Adipose tissue (tissue), 3 donors: ENCODE results near the gene PPP1R8. TPM values are rescaled to one million over a fixed set of nuclear protein-coding genes. Genes with fewer than 3 reads are reported as not detected.
A peak's percentile ranks its signal among the peaks of the same experiment; 100 is the strongest.
"Not testable (repeated sequence)": the region's sequence is repeated elsewhere in the genome, so short reads cannot be mapped to it uniquely, and the experiment has no call there.

Experiments used
- H3K27ac ChIP-seq: one replicate; pipeline ENCODE4 v1.5.1; 2013; ENCODE audit warnings: low read depth, low read length
- WGBS, 3 donors: extraction: QIAGEN DNeasy Blood & Tissue Kit; methylation state at CpG; one replicate each; pipeline ENCODE4 v1.1.7; 2013; 5-methylcytosine and 5-hydroxymethylcytosine counted together
- polyA plus RNA-seq, 3 donors: library from polyadenylated mRNA; stranded (reverse); fragments of 200-250 nt; gene quantifications; one replicate each; pipeline ENCODE4 v1.2.3, GENCODE V29; 2013
- donor health status: healthy with polysubstance abuse.
- donor health status: Bipolar disorder and iron deficiency.
- donor health status: healthy.

PPP1R8 gene
- polyA plus RNA-seq, 3 donors: 12.3 to 27.6 (median 26.9) TPM

GRCh38 chr1:27865821-27866220 is 35.2 kb downstream of the PPP1R8 start:
- no peak overlapping the region for H3K27ac ChIP-seq
- WGBS, 3 donors: 84 to 92% (median 88%) methylated on average over 10 of the region's 10 CpGs

- no peak overlapping the region for H3K27ac ChIP-seq
- WGBS, 3 donors: 86 to 90% (median 87%) methylated on average over 10 to 11 of the region's 11 CpGs
Measured at GRCh38 chr1:27868556-27868931, 38.0 kb downstream of the PPP1R8 start.

- no peak overlapping the region for H3K27ac ChIP-seq
Measured at GRCh38 chr1:27868932-27869718, 38.5 kb downstream of the PPP1R8 start.

GRCh38 chr1:27869719-27870085 is 39.1 kb downstream of the PPP1R8 start:
- 76 to 88% (median 81%) methylated on average over 1 of the region's 1 CpG for WGBS, 3 donors
- H3K27ac ChIP-seq: no peak overlapping the region

More at GRCh38 chr1:27868932-27869718, 38.5 kb downstream of the PPP1R8 start:
- WGBS, 3 donors: 30 to 58% (median 34%) methylated on average over 16 of the region's 16 CpGs

- WGBS, 3 donors: 95 to 96% (median 96%) methylated on average over 7 of the region's 7 CpGs
- not testable (repeated sequence) for H3K27ac ChIP-seq
Measured at GRCh38 chr1:27871076-27871475, 40.5 kb downstream of the PPP1R8 start.

- 9 to 15% (median 15%) methylated on average over 32 to 53 of the region's 53 CpGs for WGBS, 3 donors
- H3K27ac ChIP-seq: peak within 1 kb of the TSS; percentile 35
Measured at GRCh38 chr1:27872059-27872801, 41.6 kb downstream of the PPP1R8 start, which contains the start of gene THEMIS2. THEMIS2 (plus strand) TSS chr1:27872544; CDS start chr1:27872572, 28 bp downstream.

GRCh38 chr1:27872802-27873551 is 42.4 kb downstream of the PPP1R8 start:
- 9 to 17% (median 10%) methylated on average over 37 to 38 of the region's 38 CpGs for WGBS, 3 donors
- peak overlapping the region; percentile 35 for H3K27ac ChIP-seq

GRCh38 chr1:27873671-27874384 is 43.2 kb downstream of the PPP1R8 start:
- WGBS, 3 donors: 48 to 79% (median 59%) methylated on average over 16 of the region's 16 CpGs
- H3K27ac ChIP-seq: peak overlapping the region; percentile 35

DNA sequence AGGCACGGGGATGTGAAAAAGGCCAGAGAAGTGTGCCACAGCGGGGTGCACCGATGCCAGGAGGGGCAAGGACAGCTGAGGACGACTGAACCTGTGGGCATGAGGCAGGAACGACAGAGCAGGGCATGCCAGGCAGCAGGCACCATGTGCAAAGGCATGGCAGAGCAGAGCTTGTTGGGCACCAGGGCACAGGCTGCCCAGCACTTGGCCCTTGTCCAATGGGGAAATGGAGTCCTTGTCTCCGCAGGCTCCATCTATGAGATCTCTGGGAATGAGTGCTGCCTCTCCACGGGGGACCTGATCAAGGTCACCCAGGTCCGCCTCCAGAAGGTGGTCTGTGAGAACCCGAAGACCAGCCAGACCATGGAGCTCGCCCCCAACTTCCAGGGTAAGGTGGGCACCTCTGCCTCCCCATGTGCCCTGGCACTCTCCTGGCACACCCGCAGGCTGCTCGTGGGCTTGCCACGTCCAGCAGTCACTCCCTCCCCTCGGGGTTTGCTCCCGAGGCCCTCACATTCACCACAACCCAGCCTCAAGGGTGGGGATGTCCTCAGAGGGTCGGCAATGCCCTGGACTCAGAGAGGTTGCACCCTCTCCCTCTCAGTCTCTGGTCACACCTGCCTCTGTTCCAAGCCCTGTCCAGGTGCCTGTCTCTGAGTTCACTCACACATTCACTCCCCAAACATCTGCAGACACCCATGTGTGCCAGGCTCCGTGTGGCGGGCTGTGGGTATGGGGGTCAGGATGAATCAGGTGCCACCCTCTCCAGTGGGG is 45.9 kb downstream of the PPP1R8 start:
- H3K27ac ChIP-seq: no peak overlapping the region
- 76 to 88% (median 84%) methylated on average over 18 of the region's 18 CpGs for WGBS, 3 donors

- no peak overlapping the region for H3K27ac ChIP-seq
- 96 to 100% (median 100%) methylated on average over 2 of the region's 2 CpGs for WGBS, 3 donors
Measured at GRCh38 chr1:27877115-27877416, 46.5 kb downstream of the PPP1R8 start.

DNA sequence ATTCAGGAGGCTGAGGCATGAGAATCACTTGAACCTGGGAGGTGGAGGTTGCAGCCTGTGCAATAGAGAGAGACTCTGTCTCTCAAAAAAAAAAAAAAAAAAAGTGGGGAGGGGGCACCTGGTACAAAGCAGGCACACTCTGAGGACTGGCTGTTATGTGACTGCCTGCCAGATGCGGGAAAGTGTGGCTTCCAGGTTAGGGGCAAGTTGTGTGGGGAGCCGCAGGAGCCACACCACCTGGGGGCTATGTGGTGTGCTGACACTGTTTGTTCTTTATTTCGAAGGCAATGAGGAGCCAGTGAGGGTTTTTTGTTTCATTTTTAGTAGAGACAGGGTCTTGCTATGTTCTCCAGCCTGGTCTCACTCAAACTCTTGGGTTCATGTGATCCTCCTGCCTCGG is 47.5 kb downstream of the PPP1R8 start:
- 79 to 92% (median 86%) methylated on average over 4 of the region's 4 CpGs for WGBS, 3 donors

DNA sequence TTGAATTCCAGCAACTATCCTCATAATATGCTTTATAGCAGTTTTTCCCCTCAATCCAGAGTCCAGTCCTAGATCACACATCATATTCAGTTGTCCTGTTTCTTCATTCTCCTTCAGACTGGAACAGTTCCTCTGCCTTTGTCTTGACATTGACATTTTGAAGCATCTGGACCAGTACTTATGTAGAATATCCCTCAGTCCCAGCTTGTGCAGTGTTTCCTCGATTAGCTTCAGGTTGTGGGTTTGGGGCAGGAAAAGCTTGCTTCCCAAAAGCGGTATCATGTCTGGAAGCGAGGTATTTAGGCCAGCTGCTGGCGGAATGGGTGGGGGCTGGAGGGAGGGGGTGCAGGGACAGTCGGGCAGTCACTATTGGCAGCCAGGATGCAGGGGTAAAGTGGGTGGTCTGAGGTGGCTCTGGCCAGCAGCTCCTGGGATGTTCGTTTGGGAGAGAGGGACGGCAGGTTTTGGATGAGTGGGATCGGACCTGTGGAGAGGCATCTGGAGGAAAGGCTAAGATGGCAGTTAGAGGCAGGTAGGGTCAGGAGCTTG is 48.3 kb downstream of the PPP1R8 start:
- H3K27ac ChIP-seq: no peak overlapping the region
- WGBS, 3 donors: 49 to 73% (median 65%) methylated on average over 8 of the region's 8 CpGs

More for the DNA sequence above, 47.5 kb downstream of the PPP1R8 start:
- H3K27ac ChIP-seq: no peak overlapping the region

DNA sequence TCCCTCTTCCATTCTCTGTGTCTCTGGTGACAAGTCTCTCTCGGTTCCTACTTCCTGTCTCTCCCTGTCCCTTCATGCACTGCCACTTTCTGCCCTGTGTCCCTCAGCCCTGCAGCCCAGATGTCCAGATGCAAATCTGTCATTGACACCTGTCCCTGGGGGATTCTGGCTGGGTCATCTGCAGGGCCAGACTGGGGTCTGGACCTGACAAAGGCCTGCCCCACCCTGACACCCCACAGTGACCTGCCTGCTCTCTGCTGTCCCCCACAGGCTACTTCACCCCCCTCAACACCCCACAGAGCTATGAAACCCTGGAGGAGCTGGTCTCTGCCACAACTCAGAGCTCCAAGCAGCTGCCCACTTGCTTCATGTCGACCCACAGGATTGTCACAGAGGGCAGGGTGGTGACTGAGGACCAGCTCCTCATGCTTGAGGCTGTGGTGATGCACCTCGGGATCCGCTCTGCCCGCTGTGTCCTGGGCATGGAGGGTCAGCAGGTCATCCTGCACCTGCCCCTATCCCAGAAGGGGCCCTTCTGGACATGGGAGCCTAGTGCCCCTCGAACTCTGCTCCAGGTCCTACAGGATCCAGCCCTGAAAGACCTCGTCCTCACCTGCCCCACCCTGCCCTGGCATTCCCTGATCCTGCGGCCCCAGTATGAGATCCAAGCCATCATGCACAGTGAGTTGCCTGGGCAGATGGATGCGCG is 48.9 kb downstream of the PPP1R8 start:
- H3K27ac ChIP-seq: no peak overlapping the region
- 82 to 89% (median 86%) methylated on average over 9 to 10 of the region's 10 CpGs for WGBS, 3 donors

GRCh38 chr1:27882543-27882903 is 51.9 kb downstream of the PPP1R8 start:
- no peak overlapping the region for H3K27ac ChIP-seq

GRCh38 chr1:27883536-27883935 is 53.0 kb downstream of the PPP1R8 start:
- WGBS, 3 donors: 87 to 92% (median 89%) methylated on average over 13 of the region's 13 CpGs
- H3K27ac ChIP-seq: no peak overlapping the region

More at GRCh38 chr1:27882543-27882903, 51.9 kb downstream of the PPP1R8 start:
- WGBS, 3 donors: 90 to 93% (median 93%) methylated on average over 6 of the region's 6 CpGs

GRCh38 chr1:27884006-27884954 is 53.7 kb downstream of the PPP1R8 start:
- peak overlapping the region; percentile 65 for H3K27ac ChIP-seq
- WGBS, 3 donors: 78 to 88% (median 78%) methylated on average over 24 of the region's 24 CpGs
